SK-N-MC (cell line): ENCODE data around the gene HAL.

Experiments used
- EZH2 ChIP-seq: fragments of 200-600 bp; sonication (generic); IDR thresholded peaks from one replicate; pipeline ENCODE4 v1.6.1; 2017; ENCODE audit warnings: antibody characterized with exemption
- FOXP2 ChIP-seq: optimal IDR thresholded peaks from 2 replicates; pipeline ENCODE3; 2011; ENCODE audit warnings: mild to moderate bottlenecking, moderate library complexity; ENCODE audit not compliant: insufficient read depth; ENCODE audit errors: extremely low read length, control extremely low read depth
- POLR2AphosphoS5 ChIP-seq: IDR thresholded peaks from 2 replicates; pipeline ENCODE4 v1.6.1; 2012; ENCODE audit warnings: mild to moderate bottlenecking, low read depth, low read length, borderline replicate concordance

DNA sequence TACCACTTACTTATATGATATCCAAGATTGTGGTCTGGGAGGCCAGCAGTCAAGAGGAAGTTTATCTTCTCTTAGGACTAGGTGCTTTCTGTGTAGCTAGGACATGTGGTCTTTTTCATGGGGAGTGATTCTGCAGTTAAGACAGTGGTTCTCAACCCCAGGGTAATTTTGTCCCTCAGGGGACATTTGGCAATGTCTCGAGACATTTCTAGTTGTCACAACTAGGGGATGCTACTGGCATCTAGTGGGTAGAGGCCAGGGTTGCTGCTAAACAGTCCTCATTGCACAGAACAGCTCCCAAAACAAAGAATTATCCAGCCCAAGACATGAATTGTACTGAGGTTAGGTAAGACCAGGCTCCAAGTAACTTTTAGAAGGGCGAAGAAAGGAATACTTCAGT, 33.0 kb downstream of the HAL start:
- TF ChIP-seq EZH2: no peak
- no peak for TF ChIP-seq POLR2AphosphoS5
- TF ChIP-seq FOXP2: no peak
